Loucy (cell line): ENCODE measurements around the gene NLGN1.

Experiments
- H2AFZ ChIP-seq: fragments of 200-600 bp; sonication (generic); 2 replicates; pipeline ENCODE4 v1.6.0; 2016; ENCODE audit warnings: antibody characterized with exemption, mild to moderate bottlenecking, low read length, moderate library complexity
- H3F3A ChIP-seq: fragments of 200-600 bp; 2 replicates; pipeline ENCODE4 v1.6.0; 2016; ENCODE audit warnings: antibody characterized with exemption, low read depth, mild to moderate bottlenecking
- H3K27me3 ChIP-seq: fragments of 200-600 bp; sonication (generic); 2 replicates; pipeline ENCODE4 v1.6.1; 2014; ENCODE audit warnings: low read length, mild to moderate bottlenecking; ENCODE audit not compliant: insufficient read depth, poor library complexity, severe bottlenecking
- H3K36me3 ChIP-seq: fragments of 200-600 bp; sonication (generic); 2 replicates; pipeline ENCODE4 v1.6.1; 2016; ENCODE audit warnings: low read length; ENCODE audit not compliant: insufficient read depth
- H3K4me1 ChIP-seq: fragments of 200-600 bp; sonication (generic); 2 replicates; pipeline ENCODE4 v1.5.1; 2014; ENCODE audit warnings: low read length, mild to moderate bottlenecking; ENCODE audit not compliant: insufficient read depth, poor library complexity, severe bottlenecking
- H3K4me2 ChIP-seq: fragments of 200-600 bp; sonication (generic); 2 replicates; pipeline ENCODE4 v1.6.0; 2014; ENCODE audit warnings: antibody characterized with exemption, low read length, low read depth, mild to moderate bottlenecking; ENCODE audit not compliant: poor library complexity, severe bottlenecking
- H3K4me3 ChIP-seq: fragments of 200-600 bp; sonication (generic); 2 replicates; pipeline ENCODE4 v1.5.1; 2014; ENCODE audit warnings: low read length, mild to moderate bottlenecking, mixed read lengths; ENCODE audit not compliant: poor library complexity, severe bottlenecking
- H3K79me2 ChIP-seq: fragments of 200-600 bp; sonication (generic); 2 replicates; pipeline ENCODE4 v1.6.1; 2014; ENCODE audit warnings: low read length; ENCODE audit not compliant: insufficient read depth
- H3K9ac ChIP-seq: fragments of 200-600 bp; sonication (generic); 2 replicates; pipeline ENCODE4 v1.6.0; 2014; ENCODE audit warnings: mild to moderate bottlenecking, low read depth, low read length, moderate library complexity; ENCODE audit not compliant: poor library complexity, severe bottlenecking
- H3K9me2 ChIP-seq: fragments of 200-600 bp; sonication (generic); replicated peaks from 2 replicates; pipeline ENCODE4 v1.6.1; 2016; ENCODE audit warnings: low read depth, low read length, mixed read lengths
- H3K9me3 ChIP-seq: fragments of 200-600 bp; sonication (generic); 2 replicates; pipeline ENCODE4 v1.6.1; 2014; ENCODE audit warnings: mild to moderate bottlenecking, antibody characterized with exemption, low read length, low read depth; ENCODE audit not compliant: insufficient read depth
- H4K20me1 ChIP-seq: fragments of 200-600 bp; sonication (generic); 2 replicates; pipeline ENCODE4 v1.6.0; 2014; ENCODE audit warnings: antibody characterized with exemption, low read length, mild to moderate bottlenecking; ENCODE audit not compliant: insufficient read depth, poor library complexity, severe bottlenecking
- EZH2phosphoT487 ChIP-seq: fragments of 200-600 bp; IDR thresholded peaks from 2 replicates; pipeline ENCODE4 v1.6.1; 2018; ENCODE audit warnings: antibody characterized with exemption, mild to moderate bottlenecking, moderate library complexity, borderline replicate concordance
- TF ChIP-seq, protein P1 (sequence below): fragments of 200-600 bp; sonication (generic); conservative IDR thresholded peaks from 2 replicates; pipeline ENCODE4 v1.5.1; 2014; ENCODE audit warnings: mild to moderate bottlenecking, antibody characterized with exemption, low read length

NLGN1 gene

DNA sequence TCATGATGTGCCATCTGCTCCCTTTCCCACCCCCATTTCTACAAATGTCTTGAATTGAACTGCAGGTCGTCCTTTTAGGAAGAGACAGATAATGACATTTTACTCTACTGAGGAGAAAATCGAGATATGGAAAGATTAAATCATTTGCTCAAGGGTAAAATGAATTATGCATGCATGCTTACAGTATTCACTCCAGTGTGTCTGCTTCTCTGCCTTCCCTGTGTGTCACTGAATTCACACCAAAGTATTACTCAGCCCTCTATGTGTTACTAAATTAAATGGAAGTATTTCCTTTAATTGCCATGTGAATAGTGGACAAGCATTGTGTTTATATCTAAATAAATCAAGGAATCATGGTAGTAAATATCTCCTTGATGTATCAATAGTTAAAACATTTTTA, 449.0 kb downstream of the NLGN1 start:
- H3K79me2 ChIP-seq, result no peaks in the 10 kb centered on the region
- no peaks in the 10 kb centered on the region for H3K27me3 ChIP-seq
- H3K9me3 ChIP-seq, result no peaks in the 10 kb centered on the region
- no peak overlapping the region for H2AFZ ChIP-seq
- no peaks in the 10 kb centered on the region for H4K20me1 ChIP-seq
- H3K4me3 ChIP-seq, result no peak overlapping the region
- no peaks in the 10 kb centered on the region for H3F3A ChIP-seq
- H3K4me2 ChIP-seq, result no peak overlapping the region
- no peak overlapping the region for H3K9ac ChIP-seq
- no peaks in the 10 kb centered on the region for H3K4me1 ChIP-seq
- TF ChIP-seq EZH2phosphoT487, result no peak
- TF ChIP-seq, protein P1, sequence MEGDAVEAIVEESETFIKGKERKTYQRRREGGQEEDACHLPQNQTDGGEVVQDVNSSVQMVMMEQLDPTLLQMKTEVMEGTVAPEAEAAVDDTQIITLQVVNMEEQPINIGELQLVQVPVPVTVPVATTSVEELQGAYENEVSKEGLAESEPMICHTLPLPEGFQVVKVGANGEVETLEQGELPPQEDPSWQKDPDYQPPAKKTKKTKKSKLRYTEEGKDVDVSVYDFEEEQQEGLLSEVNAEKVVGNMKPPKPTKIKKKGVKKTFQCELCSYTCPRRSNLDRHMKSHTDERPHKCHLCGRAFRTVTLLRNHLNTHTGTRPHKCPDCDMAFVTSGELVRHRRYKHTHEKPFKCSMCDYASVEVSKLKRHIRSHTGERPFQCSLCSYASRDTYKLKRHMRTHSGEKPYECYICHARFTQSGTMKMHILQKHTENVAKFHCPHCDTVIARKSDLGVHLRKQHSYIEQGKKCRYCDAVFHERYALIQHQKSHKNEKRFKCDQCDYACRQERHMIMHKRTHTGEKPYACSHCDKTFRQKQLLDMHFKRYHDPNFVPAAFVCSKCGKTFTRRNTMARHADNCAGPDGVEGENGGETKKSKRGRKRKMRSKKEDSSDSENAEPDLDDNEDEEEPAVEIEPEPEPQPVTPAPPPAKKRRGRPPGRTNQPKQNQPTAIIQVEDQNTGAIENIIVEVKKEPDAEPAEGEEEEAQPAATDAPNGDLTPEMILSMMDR, result no peak
- H3K36me3 ChIP-seq, result no peaks in the 10 kb centered on the region
- H3K9me2 ChIP-seq, result no peaks in the 10 kb centered on the region

DNA sequence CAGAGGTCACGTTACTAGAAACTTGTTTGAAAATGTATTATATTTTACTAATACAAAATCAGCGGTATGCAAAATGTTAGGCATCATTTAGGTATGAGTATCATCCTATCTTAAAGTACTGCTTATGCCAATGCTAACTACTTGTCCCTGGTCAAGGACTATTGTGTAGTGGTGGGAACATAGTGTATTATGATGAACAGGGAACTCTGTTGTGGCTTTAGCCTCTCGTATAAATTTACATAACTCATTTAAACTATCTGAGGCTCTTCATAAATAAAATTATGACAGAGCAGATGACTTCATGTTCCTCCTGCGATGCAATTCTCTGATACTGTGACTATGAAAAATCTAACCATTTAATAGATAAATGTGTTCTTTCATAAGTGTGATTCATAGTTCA, 451.9 kb downstream of the NLGN1 start:
- Histone ChIP-seq H3K9me3 (no peaks in the 10 kb centered on the region), H3F3A (no peaks in the 10 kb centered on the region), H4K20me1 (no peaks in the 10 kb centered on the region), H3K36me3 (no peaks in the 10 kb centered on the region), H3K9me2 (no peaks in the 10 kb centered on the region), H3K9ac (no peak overlapping the region), H2AFZ (no peak overlapping the region), H3K4me1 (no peaks in the 10 kb centered on the region), H3K4me3 (no peak overlapping the region), H3K4me2 (no peak overlapping the region), H3K79me2 (no peaks in the 10 kb centered on the region), H3K27me3 (no peaks in the 10 kb centered on the region)
- TF ChIP-seq EZH2phosphoT487, result no peak
- TF ChIP-seq, protein P1, result no peak

DNA sequence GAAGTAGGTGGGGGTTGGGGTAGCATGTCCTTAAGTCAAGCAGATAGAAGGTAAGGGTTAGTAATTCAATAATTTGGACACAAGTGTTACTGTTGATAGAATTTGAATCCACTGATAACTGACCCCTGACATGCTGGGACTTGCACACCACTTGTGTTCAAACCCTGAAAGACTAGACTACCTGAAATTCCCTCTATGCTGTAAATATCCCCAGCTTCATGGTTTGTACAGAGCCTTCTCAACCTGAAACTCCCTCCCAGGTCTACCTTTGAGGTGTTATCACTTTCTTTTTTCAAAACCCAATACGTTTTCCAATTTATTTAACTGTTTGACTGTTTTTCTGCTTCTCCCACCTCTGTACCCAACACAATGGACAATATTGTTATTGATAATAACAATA, 459.6 kb downstream of the NLGN1 start:
- TF ChIP-seq, protein P1, result no peak
- TF ChIP-seq EZH2phosphoT487, result no peak
- Histone ChIP-seq H3K9ac (no peak overlapping the region), H3K36me3 (no peaks in the 10 kb centered on the region), H2AFZ (no peak overlapping the region), H3K4me3 (no peak overlapping the region), H3K27me3 (no peaks in the 10 kb centered on the region), H3K9me3 (no peaks in the 10 kb centered on the region), H3K4me1 (no peaks in the 10 kb centered on the region), H3K9me2 (no peaks in the 10 kb centered on the region), H3K79me2 (no peaks in the 10 kb centered on the region), H4K20me1 (no peaks in the 10 kb centered on the region), H3K4me2 (no peak overlapping the region), H3F3A (no peaks in the 10 kb centered on the region)
